ENCODE results near the gene SHANK2.
A peak's percentile ranks its signal among the peaks of the same experiment; 100 is the strongest.

SHANK2 gene

DNA sequence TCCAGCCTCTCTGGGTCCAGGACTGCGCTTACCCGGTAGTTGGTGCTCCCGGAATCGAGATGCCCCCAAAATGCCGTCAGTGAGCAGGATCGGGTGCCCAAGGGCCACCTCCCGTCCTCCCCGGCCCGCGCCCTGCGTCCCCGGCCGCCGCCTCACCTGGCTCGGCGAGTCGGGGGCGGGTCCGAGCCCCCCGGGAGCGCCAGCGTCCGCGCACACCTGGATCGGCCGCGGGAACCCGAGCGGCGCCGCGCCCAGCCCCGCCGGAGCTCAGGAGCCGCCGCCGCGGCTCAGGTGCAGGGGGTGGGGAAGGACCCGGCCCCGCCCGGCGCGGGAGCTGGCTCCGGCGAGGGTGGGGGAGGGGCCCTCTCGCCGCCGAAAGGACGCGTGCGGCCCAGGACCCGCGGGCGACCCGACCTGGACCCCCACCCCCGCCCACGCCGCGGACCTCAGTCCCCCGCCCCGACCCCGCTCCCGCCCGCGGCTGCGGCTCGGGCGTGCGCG lies at the start of gene SHANK2:
SHANK2 (minus strand) TSS at position 309 of the 501 bp plus-strand sequence. CDS start 105,251 bp downstream, outside the sequence.
- peak within 1 kb of the TSS; percentile 87 for H3K27ac ChIP-seq
- TF ChIP-seq, protein P1, sequence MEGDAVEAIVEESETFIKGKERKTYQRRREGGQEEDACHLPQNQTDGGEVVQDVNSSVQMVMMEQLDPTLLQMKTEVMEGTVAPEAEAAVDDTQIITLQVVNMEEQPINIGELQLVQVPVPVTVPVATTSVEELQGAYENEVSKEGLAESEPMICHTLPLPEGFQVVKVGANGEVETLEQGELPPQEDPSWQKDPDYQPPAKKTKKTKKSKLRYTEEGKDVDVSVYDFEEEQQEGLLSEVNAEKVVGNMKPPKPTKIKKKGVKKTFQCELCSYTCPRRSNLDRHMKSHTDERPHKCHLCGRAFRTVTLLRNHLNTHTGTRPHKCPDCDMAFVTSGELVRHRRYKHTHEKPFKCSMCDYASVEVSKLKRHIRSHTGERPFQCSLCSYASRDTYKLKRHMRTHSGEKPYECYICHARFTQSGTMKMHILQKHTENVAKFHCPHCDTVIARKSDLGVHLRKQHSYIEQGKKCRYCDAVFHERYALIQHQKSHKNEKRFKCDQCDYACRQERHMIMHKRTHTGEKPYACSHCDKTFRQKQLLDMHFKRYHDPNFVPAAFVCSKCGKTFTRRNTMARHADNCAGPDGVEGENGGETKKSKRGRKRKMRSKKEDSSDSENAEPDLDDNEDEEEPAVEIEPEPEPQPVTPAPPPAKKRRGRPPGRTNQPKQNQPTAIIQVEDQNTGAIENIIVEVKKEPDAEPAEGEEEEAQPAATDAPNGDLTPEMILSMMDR (conservative IDR thresholded peaks at IDR 0.05): no peak
- TF ChIP-seq ZFX (IDR thresholded peaks at IDR 0.05): no peak

DNA sequence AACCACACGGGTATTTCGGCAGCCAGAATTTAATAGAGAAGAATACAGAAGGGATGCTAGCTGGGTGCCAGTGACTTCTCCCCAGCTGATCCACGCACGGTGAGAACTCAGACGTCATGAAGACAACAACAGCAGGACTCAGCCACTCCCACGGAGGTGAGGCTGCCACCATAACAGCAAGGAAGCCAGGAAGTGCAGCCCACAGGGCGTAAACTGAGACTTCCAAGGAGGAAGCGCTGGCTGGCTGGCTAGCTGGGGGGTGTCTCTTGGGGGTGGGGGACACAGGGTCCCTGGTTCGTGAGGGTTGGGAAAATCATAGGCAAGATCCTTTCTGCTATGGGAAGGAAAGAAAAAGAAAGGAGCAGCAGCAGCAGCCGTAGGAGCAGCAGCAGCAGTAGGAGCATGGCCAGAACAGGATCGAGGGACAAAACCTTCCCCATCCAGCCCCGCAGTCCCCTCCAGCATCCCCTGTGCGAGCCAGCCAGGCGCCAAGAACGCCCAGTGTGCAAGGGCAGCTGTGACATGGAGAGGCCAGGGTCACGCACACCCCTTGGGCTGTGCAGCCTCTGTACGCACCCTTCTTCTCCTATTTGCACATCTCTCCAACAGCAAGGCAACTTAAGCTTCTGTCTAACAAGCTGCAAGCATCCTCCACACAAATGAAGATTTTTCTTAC lies 49.6 kb upstream of the SHANK2 start:
- TF ChIP-seq ZFX (IDR thresholded peaks at IDR 0.05): no peak
- TF ChIP-seq, protein P1 (conservative IDR thresholded peaks at IDR 0.05): no peak
- no peak overlapping the region for H3K27ac ChIP-seq

DNA sequence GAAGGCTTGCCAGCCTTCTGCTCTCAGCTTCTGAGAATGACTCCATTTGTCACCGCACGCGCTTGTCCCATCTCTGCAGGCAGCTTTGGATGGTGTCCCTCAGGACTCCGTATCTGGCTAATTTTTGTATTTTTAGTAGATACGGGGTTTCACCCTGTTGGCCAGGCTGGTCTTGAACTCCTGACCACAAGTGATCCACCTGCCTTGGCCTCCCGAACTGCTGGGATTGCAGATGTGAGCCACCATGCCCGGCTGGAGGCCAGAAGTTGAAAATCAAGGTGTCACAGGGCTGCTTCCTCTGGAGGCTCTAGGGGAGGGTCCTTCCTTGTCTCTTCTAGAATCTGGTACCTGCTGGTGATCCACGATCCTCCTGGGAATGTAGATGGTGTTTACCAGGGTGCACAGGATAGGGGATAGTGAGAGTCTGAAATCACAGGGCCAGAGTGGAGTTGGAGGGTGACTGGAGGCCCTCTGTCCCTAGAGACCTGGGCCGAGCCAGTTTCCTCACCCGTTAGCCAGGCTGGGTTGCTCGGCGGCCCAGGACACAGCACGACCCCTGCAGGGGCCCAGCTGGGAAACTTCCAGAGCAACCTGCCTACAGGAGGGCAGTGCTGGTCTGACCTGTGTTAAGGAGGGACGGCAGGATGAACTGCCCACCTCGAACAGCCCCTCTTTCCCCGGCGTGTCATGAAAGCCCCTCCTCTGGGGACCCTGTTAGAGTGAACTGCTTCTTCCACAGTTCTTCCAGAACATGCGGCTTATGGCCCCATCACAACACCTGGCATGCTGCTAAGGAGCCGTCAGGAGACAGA lies 48.9 kb upstream of the SHANK2 start:
- H3K27ac ChIP-seq: no peak overlapping the region
- TF ChIP-seq, protein P1 (conservative IDR thresholded peaks at IDR 0.05): no peak
- no peak for TF ChIP-seq ZFX (IDR thresholded peaks at IDR 0.05)

DNA sequence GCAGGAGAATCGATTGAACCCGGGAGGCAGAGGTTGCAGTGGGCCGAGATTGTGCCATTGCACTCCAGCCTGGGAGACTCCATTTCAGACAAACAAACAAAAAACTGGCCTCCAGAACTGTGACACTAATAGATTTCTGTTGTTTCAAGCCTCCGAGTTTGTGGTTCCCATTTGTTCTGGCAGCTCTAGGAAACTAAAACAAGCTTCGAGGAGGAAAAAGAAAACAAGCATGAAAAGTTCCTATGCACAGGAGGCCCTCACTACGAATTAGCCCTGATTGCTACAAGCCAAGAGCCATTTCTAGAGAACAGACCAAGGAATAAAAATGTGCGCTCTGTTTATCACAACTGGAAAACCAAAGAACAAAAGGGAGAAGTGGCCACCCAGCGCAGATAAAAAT lies 47.8 kb upstream of the SHANK2 start:
- no peak for TF ChIP-seq ZFX (IDR thresholded peaks at IDR 0.05)
- TF ChIP-seq, protein P1 (conservative IDR thresholded peaks at IDR 0.05): no peak
- H3K27ac ChIP-seq: no peak overlapping the region

DNA sequence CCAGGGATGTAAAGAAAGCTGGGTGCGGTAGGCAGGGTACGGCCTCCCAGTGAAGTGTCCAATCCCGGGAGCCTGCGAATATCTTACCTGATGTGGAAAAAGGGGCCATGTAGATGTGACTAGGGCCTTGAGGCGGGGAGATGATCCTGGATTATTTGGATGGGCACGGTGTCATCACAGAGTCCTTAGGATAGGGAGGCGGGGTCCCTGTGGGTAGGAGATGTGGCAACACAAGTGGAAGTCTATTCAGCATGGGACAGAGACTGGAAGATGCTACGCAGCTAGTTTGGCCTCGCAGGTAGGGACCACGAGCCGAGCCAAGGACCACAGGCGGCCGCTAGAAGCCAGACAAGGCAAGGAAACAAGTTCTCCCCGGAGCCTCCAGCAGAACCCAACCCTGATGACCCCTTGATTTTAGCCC lies 46.4 kb upstream of the SHANK2 start:
- H3K27ac ChIP-seq: no peak overlapping the region
- TF ChIP-seq, protein P1 (conservative IDR thresholded peaks at IDR 0.05): no peak
- no peak for TF ChIP-seq ZFX (IDR thresholded peaks at IDR 0.05)

DNA sequence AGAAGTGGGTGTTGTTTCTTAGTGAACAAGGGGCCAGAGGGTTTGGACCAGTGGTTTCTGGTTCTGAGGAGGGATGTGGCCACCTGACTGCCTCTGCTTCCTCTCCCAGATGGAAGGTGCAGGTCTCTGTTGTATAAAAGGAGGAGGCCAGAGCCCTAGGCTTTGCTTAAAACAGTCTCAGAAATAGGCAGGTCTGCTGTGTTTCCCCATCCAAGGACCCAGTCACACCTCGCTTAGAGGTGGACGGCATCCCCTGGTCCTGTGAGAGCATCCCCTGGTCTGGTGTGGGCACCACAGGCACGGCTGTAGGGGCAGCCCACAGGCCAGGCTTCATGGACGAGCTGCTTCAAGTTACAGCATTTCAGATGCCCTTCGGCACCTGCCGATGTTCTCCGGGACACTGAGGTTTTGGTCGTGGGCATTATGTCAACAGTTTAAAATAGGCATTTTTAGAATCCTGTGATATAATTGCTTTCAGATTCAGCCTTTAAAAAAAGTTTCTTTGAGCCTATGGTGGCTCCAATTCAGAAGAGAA lies 45.7 kb upstream of the SHANK2 start:
- H3K27ac ChIP-seq: no peak overlapping the region
- TF ChIP-seq, protein P1 (conservative IDR thresholded peaks at IDR 0.05): no peak
- TF ChIP-seq ZFX (IDR thresholded peaks at IDR 0.05): no peak

Measured in C4-2B (cell line).